GM21390 (cell line): ENCODE results near the gene LBP.
"Not testable (repeated sequence)": the region's sequence is repeated elsewhere in the genome, so short reads cannot be mapped to it uniquely, and the experiment has no call there.

Experiments used
- ATAC-seq: cut with Tn5 transposase; IDR thresholded peaks from one replicate; pipeline ENCODE4 v1.9.1; 2021; ENCODE audit not compliant: unreplicated experiment

The LBP gene

GRCh38 chr20:38317422-38317821 lies 28.9 kb upstream of the LBP start:
- no peak for ATAC-seq

- ATAC-seq = no peak
Measured at GRCh38 chr20:38320221-38320620, 26.1 kb upstream of the LBP start.

- ATAC-seq = no peak
Measured at GRCh38 chr20:38321959-38322598, 24.2 kb upstream of the LBP start.

GRCh38 chr20:38324159-38324558 lies 22.1 kb upstream of the LBP start:
- no peak for ATAC-seq

GRCh38 chr20:38325167-38325566 lies 21.1 kb upstream of the LBP start:
- ATAC-seq = no peak

- ATAC-seq = no peak
Measured at GRCh38 chr20:38325905-38326304, 20.4 kb upstream of the LBP start.

- no peak for ATAC-seq
Measured at GRCh38 chr20:38326309-38326708, 20.0 kb upstream of the LBP start.

- no peak for ATAC-seq
Measured at GRCh38 chr20:38330638-38331037, 15.6 kb upstream of the LBP start.

- no peak for ATAC-seq
Measured at GRCh38 chr20:38331245-38331644, 15.0 kb upstream of the LBP start.

- ATAC-seq = no peak
Measured at GRCh38 chr20:38331814-38332213, 14.5 kb upstream of the LBP start.

- ATAC-seq = no peak
Measured at GRCh38 chr20:38334016-38334415, 12.3 kb upstream of the LBP start.

- no peak for ATAC-seq
Measured at GRCh38 chr20:38336726-38337125, 9.6 kb upstream of the LBP start.

GRCh38 chr20:38337561-38338140 lies 8.6 kb upstream of the LBP start:
- ATAC-seq = no peak

- ATAC-seq = no peak
Measured at GRCh38 chr20:38338849-38339520, 7.3 kb upstream of the LBP start.

GRCh38 chr20:38339521-38339896 lies 6.8 kb upstream of the LBP start:
- ATAC-seq = not testable (repeated sequence)

- ATAC-seq = no peak
Measured at GRCh38 chr20:38339997-38340396, 6.3 kb upstream of the LBP start.

GRCh38 chr20:38340693-38341092 lies 5.6 kb upstream of the LBP start:
- ATAC-seq = no peak

GRCh38 chr20:38342216-38342615 lies 4.1 kb upstream of the LBP start:
- ATAC-seq = no peak

- ATAC-seq = no peak
Measured at GRCh38 chr20:38342713-38343310, 3.5 kb upstream of the LBP start.

GRCh38 chr20:38343311-38344106 lies 2.8 kb upstream of the LBP start:
- ATAC-seq = no peak

GRCh38 chr20:38344107-38344701 lies 2.1 kb upstream of the LBP start:
- no peak for ATAC-seq
